ENCODE measurements around the gene ID4.

Gene ID4

DNA sequence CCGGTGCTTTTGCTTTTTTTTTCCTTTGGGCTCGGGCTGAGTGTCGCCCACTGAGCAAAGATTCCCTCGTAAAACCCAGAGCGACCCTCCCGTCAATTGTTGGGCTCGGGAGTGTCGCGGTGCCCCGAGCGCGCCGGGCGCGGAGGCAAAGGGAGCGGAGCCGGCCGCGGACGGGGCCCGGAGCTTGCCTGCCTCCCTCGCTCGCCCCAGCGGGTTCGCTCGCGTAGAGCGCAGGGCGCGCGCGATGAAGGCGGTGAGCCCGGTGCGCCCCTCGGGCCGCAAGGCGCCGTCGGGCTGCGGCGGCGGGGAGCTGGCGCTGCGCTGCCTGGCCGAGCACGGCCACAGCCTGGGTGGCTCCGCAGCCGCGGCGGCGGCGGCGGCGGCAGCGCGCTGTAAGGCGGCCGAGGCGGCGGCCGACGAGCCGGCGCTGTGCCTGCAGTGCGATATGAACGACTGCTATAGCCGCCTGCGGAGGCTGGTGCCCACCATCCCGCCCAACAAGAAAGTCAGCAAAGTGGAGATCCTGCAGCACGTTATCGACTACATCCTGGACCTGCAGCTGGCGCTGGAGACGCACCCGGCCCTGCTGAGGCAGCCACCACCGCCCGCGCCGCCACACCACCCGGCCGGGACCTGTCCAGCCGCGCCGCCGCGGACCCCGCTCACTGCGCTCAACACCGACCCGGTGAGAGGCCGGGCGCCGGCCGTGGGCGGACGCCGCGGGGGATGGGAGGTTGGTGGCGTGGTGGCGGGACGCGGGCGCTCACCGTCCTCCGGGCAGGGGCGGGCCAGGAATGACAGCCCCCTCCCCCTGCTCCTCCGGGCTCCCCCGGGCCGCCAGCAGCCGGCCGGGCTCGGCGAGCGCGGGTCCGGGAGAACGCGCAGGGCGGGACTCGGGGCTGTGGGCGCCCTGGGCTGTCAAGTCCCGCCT lies 606 bp downstream of the ID4 start:
- ChIA-PET POLR2A (interaction anchor here (0.6 to 2.0 kb wide), 20 partner anchors 8 to 513 kb away, joined by 3 to 24 read pairs (median 4); no protein-coding TSS in a partner anchor), CTCF (no interaction called here)
- TF ChIP-seq ARNT (IDR thresholded peaks at IDR 0.05): no peak
- TF ChIP-seq SP1 (IDR thresholded peaks at IDR 0.05): no peak
- no peak for TF ChIP-seq NFRKB (IDR thresholded peaks at IDR 0.05)
- TF ChIP-seq ELF4 (IDR thresholded peaks at IDR 0.05): no peak
- no peak for TF ChIP-seq L3MBTL2 (conservative IDR thresholded peaks at IDR 0.05)
- no peak for TF ChIP-seq FOXA1 (IDR thresholded peaks at IDR 0.05)
- TF ChIP-seq SUZ12 (IDR thresholded peaks at IDR 0.05): no peak
- no peak for TF ChIP-seq FOXM1 (IDR thresholded peaks at IDR 0.05; ENCODE audit: borderline replicate concordance)
- TF ChIP-seq FOXK2 (IDR thresholded peaks at IDR 0.05): no peak
- TF ChIP-seq, protein P1, sequence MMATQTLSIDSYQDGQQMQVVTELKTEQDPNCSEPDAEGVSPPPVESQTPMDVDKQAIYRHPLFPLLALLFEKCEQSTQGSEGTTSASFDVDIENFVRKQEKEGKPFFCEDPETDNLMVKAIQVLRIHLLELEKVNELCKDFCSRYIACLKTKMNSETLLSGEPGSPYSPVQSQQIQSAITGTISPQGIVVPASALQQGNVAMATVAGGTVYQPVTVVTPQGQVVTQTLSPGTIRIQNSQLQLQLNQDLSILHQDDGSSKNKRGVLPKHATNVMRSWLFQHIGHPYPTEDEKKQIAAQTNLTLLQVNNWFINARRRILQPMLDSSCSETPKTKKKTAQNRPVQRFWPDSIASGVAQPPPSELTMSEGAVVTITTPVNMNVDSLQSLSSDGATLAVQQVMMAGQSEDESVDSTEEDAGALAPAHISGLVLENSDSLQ (IDR thresholded peaks at IDR 0.05): no peak
- TF ChIP-seq LEF1 (IDR thresholded peaks at IDR 0.05; ENCODE audit: borderline replicate concordance): no peak
- no peak for TF ChIP-seq TARDBP (IDR thresholded peaks at IDR 0.05)
- DNase-seq (ENCODE audit: extremely low spot score): peak; percentile 31

GRCh38 chr6:19838442-19839236 lies 1.5 kb downstream of the ID4 start:
- ChIA-PET POLR2A (interaction anchor here (0.9 to 1.1 kb wide), 2 partner anchors 9 to 32 kb away, joined by 3 to 6 read pairs; no protein-coding TSS in a partner anchor), CTCF (interaction anchor here (0.7 to 1.2 kb wide), 2 partner anchors 12 to 33 kb away, joined by 3 to 4 read pairs; no protein-coding TSS in a partner anchor)
- DNase-seq (ENCODE audit: extremely low spot score): peak; percentile 34
- TF ChIP-seq NFRKB (IDR thresholded peaks at IDR 0.05): no peak
- TF ChIP-seq, protein P1 (IDR thresholded peaks at IDR 0.05): no peak
- no peak for TF ChIP-seq FOXK2 (IDR thresholded peaks at IDR 0.05)
- TF ChIP-seq SP1 (IDR thresholded peaks at IDR 0.05): no peak
- TF ChIP-seq FOXM1 (IDR thresholded peaks at IDR 0.05; ENCODE audit: borderline replicate concordance): no peak
- TF ChIP-seq TARDBP (IDR thresholded peaks at IDR 0.05): no peak
- TF ChIP-seq HDGF (IDR thresholded peaks at IDR 0.05; ENCODE audit: borderline replicate concordance): no peak
- no peak for TF ChIP-seq LEF1 (IDR thresholded peaks at IDR 0.05; ENCODE audit: borderline replicate concordance)
- no peak for TF ChIP-seq FOXA1 (IDR thresholded peaks at IDR 0.05)
- TF ChIP-seq L3MBTL2 (conservative IDR thresholded peaks at IDR 0.05): no peak

- no peak for TF ChIP-seq LEF1 (IDR thresholded peaks at IDR 0.05; ENCODE audit: borderline replicate concordance)
- TF ChIP-seq HDGF (IDR thresholded peaks at IDR 0.05; ENCODE audit: borderline replicate concordance): no peak
- TF ChIP-seq BHLHE40 (IDR thresholded peaks at IDR 0.05; ENCODE audit: borderline replicate concordance): no peak
- no peak for TF ChIP-seq SUZ12 (IDR thresholded peaks at IDR 0.05)
- TF ChIP-seq ZNF384 (IDR thresholded peaks at IDR 0.05): no peak
- TF ChIP-seq TARDBP (IDR thresholded peaks at IDR 0.05): no peak
- TF ChIP-seq FOXM1 (IDR thresholded peaks at IDR 0.05; ENCODE audit: borderline replicate concordance): no peak
- TF ChIP-seq SP1 (IDR thresholded peaks at IDR 0.05): no peak
- no peak for TF ChIP-seq L3MBTL2 (conservative IDR thresholded peaks at IDR 0.05)
- TF ChIP-seq NFRKB (IDR thresholded peaks at IDR 0.05): no peak
- TF ChIP-seq, protein P1 (IDR thresholded peaks at IDR 0.05): no peak
- TF ChIP-seq FOXA1 (IDR thresholded peaks at IDR 0.05): no peak
- TF ChIP-seq CTBP1 (IDR thresholded peaks at IDR 0.05; ENCODE audit: borderline replicate concordance): no peak
- no peak for TF ChIP-seq FOXK2 (IDR thresholded peaks at IDR 0.05)
- no peak for TF ChIP-seq ELF4 (IDR thresholded peaks at IDR 0.05)
- no peak for DNase-seq (ENCODE audit: extremely low spot score)
- POLR2A ChIA-PET: interaction anchor here (0.8 to 1.1 kb wide), 3 partner anchors 9 to 170 kb away, joined by 3 to 6 read pairs (median 3); no protein-coding TSS in a partner anchor
- CTCF ChIA-PET: interaction anchor here (0.5 to 1.2 kb wide), 4 partner anchors 12 to 475 kb away, joined by 3 to 10 read pairs (median 6); no protein-coding TSS in a partner anchor
These were observed 2.0 kb downstream of the ID4 start for GRCh38 chr6:19839237-19839546.

DNA sequence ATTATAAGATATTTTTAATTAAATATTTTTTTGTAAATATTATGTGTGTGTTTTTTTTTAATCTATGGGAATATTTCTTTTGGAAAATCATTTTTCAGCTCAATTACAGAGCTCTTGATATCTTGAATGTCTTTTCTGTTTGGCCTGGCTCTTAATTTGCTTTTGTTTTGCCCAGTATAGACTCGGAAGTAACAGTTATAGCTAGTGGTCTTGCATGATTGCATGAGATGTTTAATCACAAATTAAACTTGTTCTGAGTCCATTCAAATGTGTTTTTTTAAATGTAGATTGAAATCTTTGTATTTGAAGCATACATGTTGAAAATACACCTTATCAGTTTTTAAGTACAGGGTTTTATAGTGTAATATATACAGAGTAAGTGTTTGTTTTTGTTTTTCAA lies 2.6 kb downstream of the ID4 start:
- ChIA-PET CTCF (interaction anchor here (0.5 to 1.2 kb wide), 4 partner anchors 34 to 476 kb away, joined by 3 to 10 read pairs (median 6); no protein-coding TSS in a partner anchor), POLR2A (interaction anchor here (0.8 to 1.1 kb wide), 3 partner anchors 8 to 170 kb away, joined by 3 to 6 read pairs (median 3); no protein-coding TSS in a partner anchor)
- no peak for DNase-seq (ENCODE audit: extremely low spot score)
- no peak for TF ChIP-seq NFRKB (IDR thresholded peaks at IDR 0.05)
- TF ChIP-seq SP1 (IDR thresholded peaks at IDR 0.05): no peak
- TF ChIP-seq BHLHE40 (IDR thresholded peaks at IDR 0.05; ENCODE audit: borderline replicate concordance): no peak
- no peak for TF ChIP-seq L3MBTL2 (conservative IDR thresholded peaks at IDR 0.05)
- no peak for TF ChIP-seq SUZ12 (IDR thresholded peaks at IDR 0.05)
- TF ChIP-seq ZNF384 (IDR thresholded peaks at IDR 0.05): no peak
- no peak for TF ChIP-seq TARDBP (IDR thresholded peaks at IDR 0.05)
- TF ChIP-seq ARNT (IDR thresholded peaks at IDR 0.05): no peak

- ChIA-PET POLR2A (no interaction called here), CTCF (no interaction called here)
- DNase-seq (ENCODE audit: extremely low spot score): no peak
- no peak for TF ChIP-seq ZNF384 (IDR thresholded peaks at IDR 0.05)
- TF ChIP-seq ARNT (IDR thresholded peaks at IDR 0.05): no peak
- peak; percentile 31; the same call in 1 of the 2 replicates for TF ChIP-seq BHLHE40 (IDR thresholded peaks at IDR 0.05; ENCODE audit: borderline replicate concordance)
- no peak for TF ChIP-seq ELF4 (IDR thresholded peaks at IDR 0.05)
- TF ChIP-seq FOXA1 (IDR thresholded peaks at IDR 0.05): no peak
- no peak for TF ChIP-seq NFRKB (IDR thresholded peaks at IDR 0.05)
- no peak for TF ChIP-seq SP1 (IDR thresholded peaks at IDR 0.05)
- peak; percentile 47; the same call in 1 of the 2 replicates for TF ChIP-seq CTBP1 (IDR thresholded peaks at IDR 0.05; ENCODE audit: borderline replicate concordance)
- TF ChIP-seq FOXK2 (IDR thresholded peaks at IDR 0.05): no peak
- TF ChIP-seq FOXM1 (IDR thresholded peaks at IDR 0.05; ENCODE audit: borderline replicate concordance): no peak
- no peak for TF ChIP-seq SUZ12 (IDR thresholded peaks at IDR 0.05)
- TF ChIP-seq LEF1 (IDR thresholded peaks at IDR 0.05; ENCODE audit: borderline replicate concordance): no peak
- no peak for TF ChIP-seq HDGF (IDR thresholded peaks at IDR 0.05; ENCODE audit: borderline replicate concordance)
- no peak for TF ChIP-seq TARDBP (IDR thresholded peaks at IDR 0.05)
- TF ChIP-seq, protein P1 (IDR thresholded peaks at IDR 0.05): peak; percentile 88
- no peak for TF ChIP-seq L3MBTL2 (conservative IDR thresholded peaks at IDR 0.05)
These were observed 4.0 kb downstream of the ID4 start for GRCh38 chr6:19841181-19841580.
